Activated T-cell treated with anti-CD3 and anti-CD28 coated beads, Interleukin-2, amount 50 U/mL, for 1 hour (primary cell): ENCODE measurements around the gene SLC26A1.
A peak's percentile ranks its signal among the peaks of the same experiment; 100 is the strongest.

Source experiments
- DNase-seq: peaks from one replicate; pipeline ENCODE4 v3.0.0-alpha.2; 2020

The SLC26A1 gene

DNA sequence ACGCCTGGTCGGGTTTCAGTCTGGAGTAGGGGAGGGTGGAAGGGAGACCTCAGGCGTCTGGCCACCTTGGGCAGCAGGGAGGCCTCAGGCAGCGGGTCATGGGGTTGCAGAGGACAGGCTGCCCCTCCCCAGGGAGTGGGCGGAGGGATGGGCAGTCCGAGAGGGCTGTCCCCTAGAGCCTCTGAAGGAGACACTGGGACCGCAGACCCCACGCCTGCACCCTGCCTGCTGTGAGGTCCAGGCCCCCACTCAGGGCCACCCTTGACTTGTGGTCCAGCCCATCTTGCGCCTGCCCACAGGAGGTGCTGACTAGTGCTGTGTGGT, 34.7 kb upstream of the SLC26A1 start:
- DNase-seq, result no peak

DNA sequence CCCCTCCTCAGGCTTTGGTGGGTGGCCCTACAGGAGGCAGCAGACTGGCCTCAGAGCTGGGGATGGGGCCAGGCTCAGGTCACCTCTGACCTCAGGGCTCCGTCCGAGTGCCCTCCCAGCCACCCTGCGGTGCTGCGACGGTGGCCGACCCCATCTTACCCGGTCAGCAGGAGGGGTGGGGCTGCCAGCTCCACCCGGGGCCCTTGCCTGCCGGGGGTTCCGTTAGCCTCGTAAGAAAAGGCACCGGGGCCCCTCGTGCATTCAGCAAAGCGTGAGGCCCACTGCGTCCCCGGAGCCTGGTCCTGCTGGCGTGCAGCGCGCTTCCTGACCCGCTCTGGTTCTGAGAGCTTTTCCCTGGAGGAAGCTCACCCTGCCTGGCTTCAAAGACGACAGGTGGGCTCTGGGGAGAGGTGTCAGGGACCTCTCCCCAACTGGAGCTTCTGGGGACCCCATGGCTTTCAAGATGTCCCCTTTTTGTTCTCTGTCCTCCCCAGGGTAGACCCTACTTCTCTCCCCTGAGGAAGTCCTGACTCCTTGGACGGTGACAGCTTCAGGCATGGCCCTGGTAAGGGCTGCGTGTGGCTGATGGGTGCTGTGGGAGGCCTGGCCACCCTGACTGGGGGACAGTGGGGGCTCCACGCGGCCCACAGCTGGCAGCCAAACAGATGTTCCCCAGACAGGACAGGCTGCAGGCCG, 34.2 kb upstream of the SLC26A1 start:
- DNase-seq, result no peak

DNA sequence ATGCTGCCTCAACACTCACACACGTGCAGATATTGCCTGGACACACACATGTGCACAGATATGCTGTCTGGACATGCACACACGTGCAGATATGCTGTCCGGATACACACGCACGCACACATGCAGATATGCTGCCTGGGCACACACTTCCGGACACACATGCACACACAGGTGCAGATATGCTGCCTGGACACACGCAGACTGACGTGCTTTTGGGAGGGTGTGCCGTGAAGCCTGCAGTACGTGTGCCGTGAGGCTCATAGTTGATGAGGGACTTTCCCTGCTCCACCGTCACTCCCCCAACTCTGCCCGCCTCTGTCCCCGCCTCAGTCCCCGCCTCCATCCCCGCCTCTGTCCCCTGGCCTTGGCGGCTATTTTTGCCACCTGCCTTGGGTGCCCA, 32.9 kb upstream of the SLC26A1 start:
- DNase-seq, result peak; percentile 44

DNA sequence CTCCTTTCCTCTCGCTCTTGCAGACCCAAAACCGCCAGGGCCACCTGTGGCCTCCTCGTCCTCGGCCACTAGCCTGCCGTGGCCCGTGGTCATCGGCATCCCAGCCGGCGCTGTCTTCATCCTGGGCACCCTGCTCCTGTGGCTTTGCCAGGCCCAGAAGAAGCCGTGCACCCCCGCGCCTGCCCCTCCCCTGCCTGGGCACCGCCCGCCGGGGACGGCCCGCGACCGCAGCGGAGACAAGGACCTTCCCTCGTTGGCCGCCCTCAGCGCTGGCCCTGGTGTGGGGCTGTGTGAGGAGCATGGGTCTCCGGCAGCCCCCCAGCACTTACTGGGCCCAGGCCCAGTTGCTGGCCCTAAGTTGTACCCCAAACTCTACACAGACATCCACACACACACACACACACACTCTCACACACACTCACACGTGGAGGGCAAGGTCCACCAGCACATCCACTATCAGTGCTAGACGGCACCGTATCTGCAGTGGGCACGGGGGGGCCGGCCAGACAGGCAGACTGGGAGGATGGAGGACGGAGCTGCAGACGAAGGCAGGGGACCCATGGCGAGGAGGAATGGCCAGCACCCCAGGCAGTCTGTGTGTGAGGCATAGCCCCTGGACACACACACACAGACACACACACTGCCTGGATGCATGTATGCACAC, 31.8 kb upstream of the SLC26A1 start:
- DNase-seq, result no peak

DNA sequence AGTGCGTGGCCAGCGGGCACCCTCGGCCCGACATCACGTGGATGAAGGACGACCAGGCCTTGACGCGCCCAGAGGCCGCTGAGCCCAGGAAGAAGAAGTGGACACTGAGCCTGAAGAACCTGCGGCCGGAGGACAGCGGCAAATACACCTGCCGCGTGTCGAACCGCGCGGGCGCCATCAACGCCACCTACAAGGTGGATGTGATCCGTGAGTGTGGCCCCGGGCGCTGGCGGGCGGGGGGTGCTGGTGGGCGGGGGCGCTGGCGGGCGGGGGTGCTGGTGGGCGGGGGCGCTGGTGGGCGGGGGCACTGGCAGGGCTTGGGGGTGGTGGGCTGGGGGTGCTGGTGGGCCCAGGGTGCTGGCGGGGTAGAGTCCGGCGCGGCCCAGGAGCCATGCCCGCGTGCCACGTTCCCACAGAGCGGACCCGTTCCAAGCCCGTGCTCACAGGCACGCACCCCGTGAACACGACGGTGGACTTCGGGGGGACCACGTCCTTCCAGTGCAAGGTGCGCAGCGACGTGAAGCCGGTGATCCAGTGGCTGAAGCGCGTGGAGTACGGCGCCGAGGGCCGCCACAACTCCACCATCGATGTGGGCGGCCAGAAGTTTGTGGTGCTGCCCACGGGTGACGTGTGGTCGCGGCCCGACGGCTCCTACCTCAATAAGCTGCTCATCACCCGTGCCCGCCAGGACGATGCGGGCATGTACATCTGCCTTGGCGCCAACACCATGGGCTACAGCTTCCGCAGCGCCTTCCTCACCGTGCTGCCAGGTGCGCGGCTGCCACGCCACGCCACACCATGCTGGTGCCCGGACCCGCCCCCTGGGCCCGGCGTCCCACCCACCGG, 30.9 kb upstream of the SLC26A1 start:
- DNase-seq, result no peak

DNA sequence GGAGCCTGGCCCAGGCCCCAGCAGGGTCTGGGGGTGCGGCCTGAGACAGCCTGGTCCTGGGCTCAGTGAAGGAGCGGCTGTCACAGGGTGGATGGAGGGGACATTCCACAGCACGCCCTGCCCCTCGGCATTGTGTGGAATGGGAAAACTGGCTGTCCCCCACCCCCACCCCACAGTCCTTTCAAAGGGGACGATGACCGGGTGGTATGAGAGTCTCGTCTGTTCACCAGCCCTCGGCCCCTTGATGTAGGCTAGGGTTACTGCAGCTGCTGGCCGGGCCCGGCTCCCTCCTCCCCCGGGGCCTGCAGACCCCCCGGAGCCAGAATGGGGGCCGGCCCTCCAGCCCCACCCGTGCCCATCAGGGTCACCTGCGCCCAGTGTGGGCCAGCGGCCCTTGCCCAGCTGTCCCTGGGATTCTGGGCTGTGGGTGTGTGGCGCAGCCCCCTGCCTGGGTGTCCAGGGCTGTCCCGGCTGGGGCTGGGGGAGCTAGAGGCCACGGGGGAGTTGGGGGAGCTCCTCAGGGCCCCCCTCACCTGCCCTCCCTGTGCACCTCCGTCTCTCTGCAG, 30.0 kb upstream of the SLC26A1 start:
- DNase-seq, result no peak

DNA sequence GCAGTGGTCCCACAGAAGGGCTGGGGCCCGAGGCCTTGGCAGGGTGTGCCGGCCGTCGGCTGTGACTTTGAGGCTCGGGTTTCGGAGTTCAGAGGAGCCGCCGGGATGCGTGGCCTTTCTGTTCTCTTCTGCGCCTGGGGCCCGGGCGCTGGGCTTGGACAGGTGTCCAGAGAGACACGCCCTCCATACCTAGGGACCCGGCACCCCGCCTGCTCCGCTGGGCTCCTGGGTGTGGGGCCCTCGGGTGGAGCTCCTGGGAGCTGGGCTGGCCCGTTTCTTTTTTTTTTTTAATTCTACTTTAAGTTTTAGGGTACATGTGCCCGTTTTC, 29.5 kb upstream of the SLC26A1 start:
- no peak for DNase-seq

DNA sequence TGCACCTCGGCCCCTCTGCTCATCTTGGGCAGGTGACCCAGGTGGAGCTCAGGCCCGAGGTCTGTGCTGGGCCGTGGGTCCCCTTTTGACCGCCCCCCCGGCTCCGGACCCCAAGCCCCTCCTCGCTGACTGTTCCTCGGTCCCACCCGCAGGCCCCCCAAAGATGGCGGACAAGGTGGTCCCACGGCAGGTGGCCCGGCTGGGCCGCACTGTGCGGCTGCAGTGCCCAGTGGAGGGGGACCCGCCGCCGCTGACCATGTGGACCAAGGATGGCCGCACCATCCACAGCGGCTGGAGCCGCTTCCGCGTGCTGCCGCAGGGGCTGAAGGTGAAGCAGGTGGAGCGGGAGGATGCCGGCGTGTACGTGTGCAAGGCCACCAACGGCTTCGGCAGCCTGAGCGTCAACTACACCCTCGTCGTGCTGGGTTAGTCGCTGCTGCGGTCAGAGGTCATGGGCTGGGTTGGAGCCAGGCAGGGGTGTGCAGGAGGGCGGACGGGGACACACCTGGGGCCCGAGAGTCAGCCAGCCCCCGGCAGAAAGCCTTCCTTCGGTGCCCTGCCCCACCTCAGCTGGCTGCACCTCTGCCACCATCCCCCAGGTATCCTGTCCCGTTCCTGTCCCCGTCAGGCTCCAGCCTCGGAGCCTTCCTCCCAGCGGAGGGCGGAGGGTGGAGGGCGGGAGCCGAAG, 29.0 kb upstream of the SLC26A1 start:
- no peak for DNase-seq

DNA sequence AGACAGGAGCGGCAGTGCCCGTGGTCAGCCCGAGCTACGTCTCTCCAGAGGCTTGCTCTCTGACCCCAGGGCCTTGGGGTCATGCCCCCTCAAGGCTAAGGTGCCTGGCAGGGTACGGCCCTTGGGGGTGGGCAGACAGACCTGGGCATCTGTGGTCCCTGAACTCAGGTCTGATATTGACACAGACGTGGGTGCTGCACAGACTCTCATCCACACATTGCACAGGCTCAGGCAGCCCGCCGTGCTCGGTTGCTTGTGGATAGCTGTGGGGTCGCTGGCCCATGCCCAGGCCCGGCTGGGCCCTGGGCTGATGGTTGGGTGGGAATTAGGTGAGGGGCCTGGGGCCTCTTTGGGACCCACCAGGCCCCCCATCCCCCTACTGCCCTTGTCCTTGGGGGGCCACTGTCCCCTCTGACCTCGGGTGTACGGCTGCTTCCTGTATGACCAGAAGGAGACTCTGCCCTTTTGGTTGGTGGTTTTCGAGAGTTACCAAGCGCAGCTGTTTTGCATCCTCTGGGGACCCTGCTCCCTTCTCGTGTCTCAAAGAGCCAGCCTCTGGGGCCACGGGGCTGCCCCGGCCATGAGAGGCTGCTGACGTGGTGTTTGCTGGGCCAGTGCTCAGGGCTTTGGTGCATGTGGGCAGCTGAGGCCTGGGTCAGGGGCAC, 28.3 kb upstream of the SLC26A1 start:
- DNase-seq, result no peak

DNA sequence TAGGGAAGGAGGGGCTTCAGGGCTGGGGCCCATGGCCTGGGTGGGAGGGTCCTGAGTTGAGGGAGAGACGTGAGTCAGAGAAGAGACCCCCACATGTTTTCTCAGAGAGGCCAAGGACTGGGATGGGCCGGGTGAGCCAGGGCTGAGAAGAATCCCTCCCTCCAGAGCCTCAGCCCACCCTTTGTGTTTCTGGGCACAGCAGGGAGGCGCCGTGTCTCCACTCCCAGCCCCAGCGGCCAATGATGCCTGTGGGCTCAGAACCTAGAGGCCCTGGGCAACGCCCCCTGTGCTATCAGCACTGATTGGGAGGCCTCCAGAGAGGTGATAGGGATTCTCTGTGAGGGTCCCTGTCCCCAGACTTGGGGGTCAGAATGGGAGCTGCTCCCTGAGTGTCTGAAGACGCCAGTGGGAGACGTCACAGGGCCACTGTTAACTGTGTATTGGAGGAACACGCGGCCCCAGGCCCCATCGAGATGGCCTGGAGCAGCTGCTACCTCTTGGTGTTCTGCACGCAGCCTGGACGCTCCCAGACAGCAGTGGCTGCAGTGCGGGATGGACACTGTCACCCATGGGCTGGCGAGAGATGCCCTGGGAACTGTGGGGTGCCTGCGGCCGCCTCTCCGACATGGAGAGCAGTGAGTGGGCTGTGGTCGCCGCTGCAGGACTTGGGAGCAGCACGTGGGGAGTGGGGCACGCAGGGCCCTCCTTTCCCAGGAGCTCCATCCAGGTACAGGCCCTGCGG, 26.7 kb upstream of the SLC26A1 start:
- no peak for DNase-seq

DNA sequence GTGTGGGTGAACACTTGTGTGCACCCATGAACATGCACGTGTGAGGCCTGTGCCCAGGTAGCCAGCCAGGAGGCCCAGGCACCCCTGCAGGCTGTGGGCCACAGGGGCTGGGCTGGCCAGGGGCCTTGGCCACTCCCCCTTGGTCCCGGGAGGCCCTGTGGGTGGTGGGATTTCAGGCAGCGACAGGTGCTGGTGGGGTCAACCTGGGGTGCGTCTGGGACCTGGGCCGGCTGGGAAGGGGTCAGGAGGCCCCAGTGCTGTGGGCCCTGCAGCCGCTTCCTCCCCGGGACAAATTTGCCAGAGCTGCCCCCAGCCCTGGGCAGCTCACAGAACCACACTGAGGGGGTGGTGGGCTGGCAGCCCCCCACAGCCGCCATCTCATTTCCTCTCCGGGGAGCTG, 26.1 kb upstream of the SLC26A1 start:
- DNase-seq, result no peak

DNA sequence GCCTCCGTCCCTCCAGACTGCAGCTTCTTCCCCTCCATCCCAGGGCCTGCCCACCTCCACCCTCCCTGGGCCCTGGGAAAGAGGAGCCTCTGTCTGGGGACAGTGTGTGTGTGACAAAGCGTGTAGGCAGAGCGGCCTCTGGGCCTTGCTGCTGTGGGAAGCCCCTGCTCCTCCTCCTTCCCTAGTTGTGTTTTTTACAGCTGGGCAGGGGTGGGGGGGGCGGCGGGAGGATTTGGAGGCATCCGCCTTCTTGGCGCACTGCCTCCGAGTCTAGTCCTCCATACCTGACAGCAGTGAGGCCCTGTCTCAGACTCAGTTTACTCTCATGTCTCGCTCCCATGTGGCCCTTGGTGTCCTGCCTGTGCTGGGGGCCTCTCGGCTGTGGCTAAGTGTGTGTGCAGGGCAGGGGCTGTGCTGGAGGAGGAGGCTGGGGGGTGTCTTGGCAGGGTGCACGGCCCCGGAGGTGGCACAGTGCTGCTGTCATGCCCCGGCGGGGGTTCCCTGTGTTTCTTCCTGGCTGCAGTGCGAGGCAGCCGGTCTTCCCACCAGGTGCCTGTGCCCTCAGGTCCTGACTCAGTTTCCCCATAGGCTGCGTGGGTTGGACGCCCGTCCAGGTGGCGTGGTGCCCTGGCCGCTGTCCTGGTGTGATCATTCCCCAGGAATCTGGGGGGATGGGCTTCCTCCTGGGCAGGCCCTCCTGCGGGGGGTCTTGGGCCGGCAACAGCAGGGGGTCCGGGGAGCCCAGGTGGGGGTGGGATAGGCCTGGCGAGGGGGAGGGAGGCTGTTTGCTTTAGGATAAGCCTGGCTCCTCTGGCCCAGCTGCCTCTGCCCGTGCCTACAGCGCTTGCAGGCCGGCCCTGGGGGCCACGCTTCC, 25.2 kb upstream of the SLC26A1 start:
- DNase-seq, result no peak

DNA sequence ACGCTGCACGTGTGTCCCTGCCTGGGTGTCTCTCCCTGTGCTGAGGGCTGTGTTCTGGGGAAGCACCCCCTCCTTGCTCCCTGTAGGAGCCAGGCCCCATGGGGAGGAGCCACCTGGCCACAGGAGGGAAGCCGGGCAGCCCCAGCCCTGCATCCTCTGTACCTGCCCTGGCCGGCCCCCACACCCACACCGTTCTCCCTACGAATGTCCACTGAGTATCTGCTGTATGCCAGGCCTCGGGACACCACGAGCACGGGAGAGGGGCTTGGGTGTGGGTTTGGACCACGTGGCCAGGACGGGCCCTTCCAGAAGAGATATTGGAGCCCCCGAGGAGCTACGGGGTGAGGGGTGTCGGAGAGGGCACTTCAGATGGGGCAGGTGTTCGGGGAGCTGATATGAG, 24.5 kb upstream of the SLC26A1 start:
- no peak for DNase-seq

DNA sequence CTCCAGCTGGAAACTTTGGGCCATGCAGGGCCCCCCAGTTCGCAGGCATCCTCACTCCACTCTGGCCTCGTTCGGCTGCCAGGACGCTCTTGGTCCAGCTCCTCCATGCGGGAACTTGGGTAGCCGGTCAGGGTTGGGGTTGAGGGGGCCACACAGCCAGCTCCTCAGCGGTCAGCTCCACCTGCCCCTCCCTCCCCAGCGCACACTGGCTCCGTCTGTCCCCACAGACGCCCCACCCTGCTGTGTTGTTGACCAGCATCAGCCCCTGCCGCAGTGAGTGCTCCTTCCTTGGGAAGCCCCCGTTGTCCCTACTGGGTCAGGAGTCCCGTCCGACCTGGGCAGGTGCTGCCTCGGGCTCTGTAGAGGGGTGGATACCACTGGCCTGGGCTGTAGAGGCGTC, 24.0 kb upstream of the SLC26A1 start:
- DNase-seq, result no peak

DNA sequence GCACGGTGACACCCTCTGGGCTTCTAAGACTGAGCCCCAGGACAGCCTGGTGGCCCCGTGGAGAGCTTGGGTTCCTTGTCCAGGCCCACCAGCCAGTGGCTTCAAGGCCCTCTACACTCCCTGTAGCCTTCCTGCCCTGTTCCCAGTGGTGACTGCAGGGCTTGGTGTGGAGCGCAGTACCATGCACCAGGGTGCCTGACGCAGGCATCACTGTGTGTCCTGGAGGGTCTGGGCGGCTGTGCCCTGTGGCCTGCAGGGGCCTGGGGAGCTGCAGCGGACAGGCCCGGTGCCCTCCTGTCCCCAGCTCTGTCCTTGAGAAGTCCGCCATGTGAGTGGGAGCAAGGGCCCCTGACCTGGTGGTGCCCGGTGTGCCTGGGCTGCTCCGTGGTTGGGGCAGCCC, 22.5 kb upstream of the SLC26A1 start:
- no peak for DNase-seq

DNA sequence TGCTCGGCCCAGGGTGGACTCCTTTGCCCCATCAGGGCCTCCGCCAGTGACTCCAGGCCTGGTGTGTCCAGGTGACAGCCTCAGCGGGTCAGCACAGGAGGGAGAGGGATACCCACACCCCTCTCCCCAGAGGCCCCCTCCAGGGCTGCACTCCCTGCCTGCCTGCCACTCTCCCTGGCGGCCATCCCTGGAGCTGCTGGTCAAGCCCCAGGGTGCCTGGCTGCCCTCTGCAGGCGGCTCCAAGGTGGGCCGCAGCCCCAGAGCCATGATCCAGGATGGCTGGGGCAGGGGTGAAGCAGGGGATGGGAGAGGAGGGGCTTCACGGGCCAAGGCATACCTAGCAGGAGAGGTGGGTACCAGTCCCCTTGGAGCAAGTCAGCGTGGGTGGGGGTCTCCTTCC, 22.0 kb upstream of the SLC26A1 start:
- no peak for DNase-seq

DNA sequence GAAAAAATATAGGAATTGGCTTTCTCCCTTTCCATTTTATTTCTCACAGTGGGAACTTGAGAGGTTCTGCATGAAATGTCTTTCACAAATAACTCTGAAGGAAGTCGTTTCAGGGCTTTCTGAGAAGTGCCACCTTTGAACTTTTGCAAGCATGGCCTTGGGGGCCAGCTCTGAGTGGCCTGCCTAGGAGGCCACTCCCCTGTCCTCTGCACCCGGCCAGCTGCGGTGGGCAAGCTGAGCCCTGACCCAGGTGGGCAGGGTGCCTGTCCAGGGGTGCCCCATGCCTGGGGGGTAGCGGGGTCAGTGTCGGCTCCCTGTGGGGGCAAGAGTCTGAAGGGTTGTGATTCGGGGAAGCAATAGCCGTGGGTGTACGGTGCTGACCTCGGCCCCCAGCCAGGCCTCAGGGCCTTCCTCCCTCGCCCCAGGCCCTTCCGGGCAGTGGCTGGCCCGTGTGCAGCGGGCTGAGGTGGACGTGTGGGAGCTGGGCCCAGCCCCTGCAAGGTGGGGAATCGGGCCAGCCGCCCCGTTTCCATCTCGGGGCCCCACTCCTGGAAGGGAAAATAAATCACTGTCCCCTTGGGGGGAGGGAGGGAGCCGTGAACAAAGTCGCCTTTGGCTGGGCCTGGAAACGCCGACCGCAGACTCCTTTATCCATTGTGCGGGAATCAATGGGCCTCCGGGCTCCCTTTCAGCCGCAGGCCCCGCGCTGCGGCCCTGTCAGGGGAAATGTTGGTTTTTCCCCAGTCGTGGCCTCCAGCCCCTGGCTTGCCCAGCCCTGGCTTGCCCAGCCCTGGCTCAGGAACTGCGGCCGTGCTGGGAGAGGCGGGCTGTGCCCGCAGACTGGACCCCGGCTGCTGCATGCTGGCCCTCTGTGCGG, 21.3 kb upstream of the SLC26A1 start:
- DNase-seq, result no peak

DNA sequence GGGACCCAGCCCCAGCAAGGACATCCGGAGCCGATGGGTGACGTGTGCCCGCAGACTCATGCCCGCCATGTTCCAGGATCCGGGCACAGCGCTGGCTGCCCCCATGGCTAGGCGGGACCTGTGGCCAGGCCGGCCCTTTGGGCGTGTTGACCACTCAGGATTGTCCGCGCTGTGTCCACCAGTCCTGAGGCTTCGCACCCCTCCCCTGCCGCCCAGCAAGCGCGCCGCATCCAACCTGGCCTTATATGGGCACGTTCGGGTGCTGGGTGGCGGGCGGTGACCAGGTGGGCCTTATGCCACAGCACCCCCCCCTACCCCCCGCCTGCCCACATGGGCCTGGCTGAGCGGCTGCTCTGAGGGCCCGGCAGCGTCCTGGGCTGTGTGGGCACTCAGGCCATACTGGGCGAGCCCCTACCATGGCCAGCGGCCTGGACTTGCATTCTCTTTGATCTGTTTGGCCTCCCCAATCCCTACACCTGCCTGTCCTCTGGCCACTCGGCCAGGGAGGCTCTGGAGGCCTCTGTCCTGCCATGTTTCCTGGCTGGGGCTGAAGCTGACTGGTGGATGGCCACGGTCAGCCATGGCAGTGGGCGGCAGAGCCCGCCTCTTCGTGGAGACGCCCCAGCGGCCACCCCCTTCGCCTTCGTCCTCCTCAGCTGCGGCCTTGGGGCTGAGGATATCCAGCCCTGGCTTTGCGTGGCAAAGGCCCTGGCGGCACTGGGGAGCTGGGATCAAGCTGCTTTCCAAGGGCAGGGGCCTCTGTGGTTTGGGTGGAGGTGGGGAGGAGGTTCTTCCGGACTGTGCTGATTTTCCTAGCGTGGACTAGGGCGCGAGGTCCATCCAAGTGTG, 20.2 kb upstream of the SLC26A1 start:
- no peak for DNase-seq
